Fibroblast of lung (primary cell): ENCODE data around the gene GZMM.

Source experiments
- EZH2 ChIP-seq: IDR thresholded peaks from 2 replicates; pipeline ENCODE4 v1.5.1; 2012; ENCODE audit warnings: low read length, control low read depth, mild to moderate bottlenecking; ENCODE audit errors: missing control alignments
- TF ChIP-seq, protein P1 (sequence below), 2 donors: IDR thresholded peaks in 1 of 2; conservative IDR thresholded peaks in 1 of 2; 1 replicate in 1 of 2; 2 replicates in 1 of 2; pipeline ENCODE4 v1.5.1; 2011 to 2012; ENCODE audit warnings: low read length in 2 of 2, control low read depth in 1 of 2, inconsistent platforms in 1 of 2, low read depth in 1 of 2, mild to moderate bottlenecking in 1 of 2

DNA sequence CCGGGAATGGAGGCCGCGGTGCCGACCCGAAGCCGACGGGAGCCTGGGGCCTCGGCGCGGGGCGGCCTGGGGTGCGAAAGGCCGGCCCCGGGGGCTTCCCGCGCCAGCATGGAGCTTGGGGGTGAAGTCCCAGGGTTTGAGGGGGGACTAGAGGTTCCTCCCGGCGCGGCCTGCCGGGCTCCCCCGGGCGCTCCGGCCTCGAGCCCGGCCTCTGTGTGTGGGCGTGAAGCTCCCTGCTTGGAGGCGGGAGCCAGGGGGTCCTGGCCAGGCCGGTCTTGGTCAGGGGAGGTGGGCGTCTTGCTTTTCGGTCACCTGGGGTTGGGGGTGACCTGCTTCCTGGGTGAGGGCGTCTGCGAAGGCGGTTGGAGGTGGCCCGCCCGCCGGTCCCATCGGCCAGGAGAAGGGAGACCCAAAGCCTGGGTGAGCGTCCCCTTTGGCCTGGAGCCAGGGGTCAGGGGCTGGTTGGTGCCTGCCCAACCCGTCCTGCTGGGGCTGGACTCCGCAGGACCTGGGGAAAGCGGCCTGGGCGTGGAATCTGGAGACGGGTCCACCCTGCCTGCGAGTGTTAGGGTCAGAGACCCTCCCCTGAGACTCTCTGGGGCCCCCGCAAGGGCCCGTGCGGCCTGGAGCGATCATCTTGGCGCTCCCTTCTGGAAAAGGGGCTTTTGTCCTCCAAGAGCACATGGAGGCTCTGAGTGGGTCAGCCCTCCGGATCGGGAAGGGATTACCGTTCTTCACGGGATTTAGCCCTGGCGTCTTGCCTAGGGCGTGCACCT lies 29.1 kb downstream of the GZMM start:
- TF ChIP-seq, protein P1, sequence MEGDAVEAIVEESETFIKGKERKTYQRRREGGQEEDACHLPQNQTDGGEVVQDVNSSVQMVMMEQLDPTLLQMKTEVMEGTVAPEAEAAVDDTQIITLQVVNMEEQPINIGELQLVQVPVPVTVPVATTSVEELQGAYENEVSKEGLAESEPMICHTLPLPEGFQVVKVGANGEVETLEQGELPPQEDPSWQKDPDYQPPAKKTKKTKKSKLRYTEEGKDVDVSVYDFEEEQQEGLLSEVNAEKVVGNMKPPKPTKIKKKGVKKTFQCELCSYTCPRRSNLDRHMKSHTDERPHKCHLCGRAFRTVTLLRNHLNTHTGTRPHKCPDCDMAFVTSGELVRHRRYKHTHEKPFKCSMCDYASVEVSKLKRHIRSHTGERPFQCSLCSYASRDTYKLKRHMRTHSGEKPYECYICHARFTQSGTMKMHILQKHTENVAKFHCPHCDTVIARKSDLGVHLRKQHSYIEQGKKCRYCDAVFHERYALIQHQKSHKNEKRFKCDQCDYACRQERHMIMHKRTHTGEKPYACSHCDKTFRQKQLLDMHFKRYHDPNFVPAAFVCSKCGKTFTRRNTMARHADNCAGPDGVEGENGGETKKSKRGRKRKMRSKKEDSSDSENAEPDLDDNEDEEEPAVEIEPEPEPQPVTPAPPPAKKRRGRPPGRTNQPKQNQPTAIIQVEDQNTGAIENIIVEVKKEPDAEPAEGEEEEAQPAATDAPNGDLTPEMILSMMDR (conservative IDR thresholded peaks at IDR 0.05 in 1 of 2, IDR thresholded peaks at IDR 0.05 in 1 of 2; ENCODE audit: low read depth in 1 of 2, low read length in 2 of 2): no peak
- no peak for TF ChIP-seq EZH2
